GM12874 (cell line): ENCODE results near the gene USP19.

Experiments
- TF ChIP-seq, protein P1 (sequence below): IDR thresholded peaks from 2 replicates; pipeline ENCODE4 v1.5.1; 2011; ENCODE audit warnings: low read depth, mild to moderate bottlenecking, control low read depth, low read length, moderate library complexity; ENCODE audit not compliant: insufficient read depth

The USP19 gene

DNA sequence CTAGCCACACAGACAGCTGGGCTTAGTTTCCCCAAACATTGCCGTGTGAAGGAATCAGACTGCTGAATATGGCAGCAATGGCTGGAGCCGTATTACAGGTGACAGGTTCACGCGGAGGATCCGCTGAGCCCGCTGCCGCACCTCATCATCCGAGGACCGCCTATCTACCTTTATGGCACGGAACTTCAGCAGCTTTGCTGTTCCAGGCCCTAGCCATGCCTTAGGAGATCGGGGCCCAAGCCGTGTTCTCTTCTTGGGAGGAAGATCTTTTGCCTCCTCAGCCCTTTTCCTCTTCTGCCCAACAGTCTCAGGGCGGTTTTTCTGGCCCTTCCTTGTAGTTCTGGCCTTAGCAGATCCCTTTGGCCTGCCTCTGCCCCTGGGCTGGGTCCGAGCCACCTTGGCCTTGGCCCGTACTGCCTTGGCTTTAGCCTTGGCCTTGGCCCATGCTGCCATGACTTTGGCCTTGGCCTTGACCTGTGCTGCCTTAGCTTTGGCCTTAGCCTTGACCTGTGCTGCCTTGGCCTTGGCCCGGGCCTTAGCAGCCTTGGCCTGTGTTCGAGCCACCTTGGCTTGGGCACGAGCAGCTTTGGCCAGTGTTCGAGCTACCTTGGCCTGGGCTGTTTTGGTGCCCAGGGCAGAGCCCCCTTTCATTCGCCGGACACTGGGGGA, 42.3 kb upstream of the USP19 start:
- TF ChIP-seq, protein P1, sequence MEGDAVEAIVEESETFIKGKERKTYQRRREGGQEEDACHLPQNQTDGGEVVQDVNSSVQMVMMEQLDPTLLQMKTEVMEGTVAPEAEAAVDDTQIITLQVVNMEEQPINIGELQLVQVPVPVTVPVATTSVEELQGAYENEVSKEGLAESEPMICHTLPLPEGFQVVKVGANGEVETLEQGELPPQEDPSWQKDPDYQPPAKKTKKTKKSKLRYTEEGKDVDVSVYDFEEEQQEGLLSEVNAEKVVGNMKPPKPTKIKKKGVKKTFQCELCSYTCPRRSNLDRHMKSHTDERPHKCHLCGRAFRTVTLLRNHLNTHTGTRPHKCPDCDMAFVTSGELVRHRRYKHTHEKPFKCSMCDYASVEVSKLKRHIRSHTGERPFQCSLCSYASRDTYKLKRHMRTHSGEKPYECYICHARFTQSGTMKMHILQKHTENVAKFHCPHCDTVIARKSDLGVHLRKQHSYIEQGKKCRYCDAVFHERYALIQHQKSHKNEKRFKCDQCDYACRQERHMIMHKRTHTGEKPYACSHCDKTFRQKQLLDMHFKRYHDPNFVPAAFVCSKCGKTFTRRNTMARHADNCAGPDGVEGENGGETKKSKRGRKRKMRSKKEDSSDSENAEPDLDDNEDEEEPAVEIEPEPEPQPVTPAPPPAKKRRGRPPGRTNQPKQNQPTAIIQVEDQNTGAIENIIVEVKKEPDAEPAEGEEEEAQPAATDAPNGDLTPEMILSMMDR = no peak

DNA sequence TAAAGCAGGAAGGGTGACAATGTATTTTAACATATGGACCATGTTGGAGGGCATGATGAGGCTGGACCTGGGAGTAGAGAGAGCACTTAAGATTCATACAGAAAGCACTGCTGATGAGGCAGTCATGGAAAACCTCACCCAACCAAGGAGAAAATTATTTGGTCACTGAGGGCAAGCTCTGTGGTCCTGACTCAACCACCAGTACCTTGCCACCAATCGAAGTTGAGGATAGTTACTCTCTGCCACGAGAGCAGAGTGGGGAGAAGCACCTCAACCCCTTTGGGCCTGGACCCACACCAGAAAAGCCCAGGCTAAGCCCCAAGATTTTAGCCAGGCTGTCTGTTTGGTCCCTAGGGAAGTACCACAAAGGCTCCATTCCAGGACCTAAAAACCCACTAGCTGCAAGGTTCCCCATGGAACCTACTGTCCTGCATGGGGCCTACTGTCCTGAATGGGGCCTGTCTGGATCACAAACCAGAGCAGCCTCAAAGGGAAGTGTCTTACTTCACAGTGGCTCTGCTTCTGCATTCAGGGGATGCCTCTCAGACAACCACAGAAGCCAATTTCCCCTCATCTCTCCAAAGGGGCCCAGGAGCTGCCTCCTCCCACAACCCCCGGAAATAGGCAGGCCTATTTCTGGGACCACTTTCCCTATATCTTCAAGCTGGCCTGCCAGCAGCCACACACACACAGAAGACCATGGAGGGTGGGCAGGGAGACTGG, 41.3 kb upstream of the USP19 start:
- TF ChIP-seq, protein P1 = no peak

DNA sequence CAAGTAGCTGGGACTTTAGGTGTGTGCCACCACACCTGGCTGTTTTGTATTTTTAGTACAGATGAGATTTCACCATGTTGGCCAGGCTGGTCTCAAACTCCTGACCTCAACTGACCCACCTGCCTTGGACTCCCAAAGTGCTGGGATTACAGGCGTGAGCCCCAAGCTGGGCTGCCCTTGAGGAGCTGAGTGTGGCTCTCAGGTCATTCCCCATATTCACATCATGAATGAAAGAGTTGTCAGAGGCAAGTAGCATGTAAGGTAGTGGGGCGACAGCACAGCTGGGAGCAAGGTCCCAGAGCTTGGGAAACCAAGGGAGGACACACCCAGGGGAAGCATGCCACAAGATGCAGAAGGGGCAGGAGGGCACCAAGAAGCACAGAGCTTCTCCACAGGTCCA, 40.6 kb upstream of the USP19 start:
- TF ChIP-seq, protein P1 = no peak

DNA sequence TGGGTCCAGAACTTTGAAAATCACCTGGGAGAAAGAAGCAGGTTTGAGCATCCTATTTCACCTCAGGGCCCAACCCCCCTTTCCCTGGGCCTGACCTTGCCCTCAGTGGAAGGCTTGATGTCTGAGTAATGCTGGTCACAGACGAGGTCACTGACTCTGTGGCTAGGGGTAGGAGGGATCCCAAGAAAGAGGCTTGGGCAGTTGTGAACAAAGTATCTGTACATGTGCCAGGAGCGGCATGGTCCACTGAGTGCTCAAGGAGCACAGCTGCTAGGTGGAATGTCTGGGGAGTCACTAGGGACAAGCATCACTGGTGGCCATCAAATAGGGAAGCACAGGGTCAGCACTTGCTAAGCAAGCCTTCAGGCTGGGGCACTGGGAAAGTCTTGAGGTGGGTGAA, 38.2 kb upstream of the USP19 start:
- TF ChIP-seq, protein P1 = no peak

DNA sequence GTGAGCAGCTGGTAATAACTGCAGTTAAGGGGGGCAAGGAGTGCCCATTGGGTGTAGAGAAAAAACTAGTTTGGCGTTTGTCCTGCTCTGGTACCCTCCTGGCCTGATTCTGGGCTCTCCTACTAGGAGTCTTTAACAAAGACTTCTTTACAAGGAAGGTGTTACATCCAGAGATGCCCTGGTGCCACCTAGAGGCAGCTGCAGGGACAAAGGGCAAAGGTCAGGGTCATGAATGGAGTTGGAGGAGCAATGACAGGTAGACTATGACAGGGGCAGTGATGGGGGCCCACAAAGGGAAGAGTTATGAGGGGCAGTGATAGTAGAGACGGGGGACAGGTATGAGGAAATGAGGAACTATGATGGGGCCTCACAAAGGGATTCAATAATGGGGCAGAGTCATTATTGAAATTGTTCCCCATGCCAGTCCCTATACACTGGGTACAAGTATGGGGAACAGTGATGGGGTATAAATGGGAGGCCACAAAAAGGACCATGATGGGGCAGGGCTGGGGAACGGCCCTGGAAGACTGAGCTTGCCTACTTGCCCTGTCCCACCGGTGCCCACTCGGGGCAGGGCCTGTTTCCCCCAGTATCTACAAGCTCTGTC, 37.6 kb upstream of the USP19 start:
- TF ChIP-seq, protein P1 = peak; percentile 57

DNA sequence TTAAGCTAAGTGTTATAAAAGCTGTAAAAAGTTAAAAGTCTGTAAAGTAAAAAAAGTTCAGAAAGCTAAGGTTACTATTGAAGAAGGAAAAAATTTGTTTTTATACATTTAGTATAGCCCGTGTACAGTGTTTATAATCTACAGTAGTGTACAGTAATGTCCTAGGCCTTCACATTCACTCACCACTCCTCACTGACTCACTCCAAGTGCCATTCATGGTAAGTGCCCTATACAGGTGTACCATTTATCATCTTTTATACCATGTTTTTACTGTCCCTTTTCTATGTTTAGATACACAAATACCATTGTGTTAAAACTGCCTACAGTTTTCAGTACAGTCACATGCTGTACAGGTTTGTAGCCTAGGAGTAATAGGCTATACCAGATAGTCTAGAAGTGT, 36.7 kb upstream of the USP19 start:
- TF ChIP-seq, protein P1 = no peak

DNA sequence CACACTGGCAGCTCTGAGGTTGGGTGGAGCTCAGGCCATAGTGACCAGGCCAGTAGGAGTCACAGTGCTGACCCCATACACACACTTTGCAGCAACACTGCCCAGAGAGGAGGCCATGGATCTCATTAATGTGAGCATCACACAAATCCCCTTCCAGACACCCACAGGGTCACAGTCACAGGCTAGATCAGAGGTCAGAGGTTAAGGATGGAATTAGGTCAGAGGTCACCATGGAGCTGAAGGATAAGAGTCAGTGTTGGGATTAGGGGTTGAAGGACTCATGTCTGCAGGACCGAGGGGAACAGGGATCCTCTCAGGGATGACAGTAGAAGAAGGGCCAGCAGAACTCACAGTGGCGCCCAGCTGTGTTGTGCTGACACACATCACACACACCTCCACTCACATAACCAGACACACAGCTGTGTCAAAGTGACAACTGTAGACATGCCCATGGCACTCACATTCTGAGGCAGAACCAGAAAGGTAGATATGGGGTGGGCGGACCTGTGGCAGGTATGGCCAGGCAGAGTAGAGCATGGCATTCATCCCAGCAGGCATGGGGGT, 32.8 kb upstream of the USP19 start:
- TF ChIP-seq, protein P1 = no peak
